WTC11 (cell line): Measurements from ENCODE around the gene DNAH7. TPM values are rescaled to one million over a fixed set of nuclear protein-coding genes. Genes with fewer than 3 reads are reported as not detected.

Experiments
- ATAC-seq: fragments of 200-7000 bp; cut with Tn5 transposase; 2 replicates; pipeline ENCODE4 v1.10.0; 2021; ENCODE audit warnings: mild to moderate bottlenecking, moderate library complexity
- CTCF ChIA-PET: fragments of 300-600 bp; sonication (Branson Sonifier 250); formaldehyde crosslinking; loops from one replicate; lab custom pipeline; 2021; ENCODE audit warnings: antibody characterized with exemption; lab: Charles Lee
- POLR2A ChIA-PET: fragments of 350-600 bp; sonication (Branson Sonifier 250); formaldehyde crosslinking; loops from one replicate; lab custom pipeline; 2021; ENCODE audit warnings: antibody characterized with exemption; lab: Charles Lee
- DNase-seq: peaks from one replicate; pipeline ENCODE4 v3.0.0; 2021; ENCODE audit warnings: low spot score
- H3K27ac Mint-ChIP-seq: 2 replicates; pipeline ENCODE4 v1.8.0; 2021; ENCODE audit warnings: mixed read lengths
- H3K27me3 Mint-ChIP-seq: 2 replicates; pipeline ENCODE4 v1.8.0; 2021; ENCODE audit warnings: low read depth, mild to moderate bottlenecking, moderate library complexity, mixed read lengths
- H3K36me3 Mint-ChIP-seq: 2 replicates; pipeline ENCODE4 v1.8.0; 2021; ENCODE audit warnings: mixed read lengths
- H3K4me1 Mint-ChIP-seq: 2 replicates; pipeline ENCODE4 v1.8.0; 2022; ENCODE audit warnings: mixed read lengths
- H3K4me3 Mint-ChIP-seq: 2 replicates; pipeline ENCODE4 v1.8.0; 2021; ENCODE audit warnings: mild to moderate bottlenecking, moderate library complexity, mixed read lengths
- H3K9me3 Mint-ChIP-seq: 2 replicates; pipeline ENCODE4 v1.8.0; 2021; ENCODE audit warnings: mixed read lengths
- ARID4B ChIP-seq: sonication (generic); formaldehyde crosslinking; IDR thresholded peaks from 2 replicates; pipeline ENCODE4 v1.8.0; 2023; ENCODE audit warnings: missing genetic modification reagents, mild to moderate bottlenecking, borderline replicate concordance
- ATF1 ChIP-seq: sonication (generic); formaldehyde crosslinking; IDR thresholded peaks from 2 replicates; pipeline ENCODE4 v1.8.1; 2023; ENCODE audit warnings: mild to moderate bottlenecking, moderate library complexity, missing genetic modification reagents
- CTCF ChIP-seq: fragments of 200-600 bp; IDR thresholded peaks from 2 replicates; pipeline ENCODE4 v1.8.0; 2022; ENCODE audit warnings: antibody characterized with exemption
- ESRRA ChIP-seq: sonication (generic); formaldehyde crosslinking; IDR thresholded peaks from 2 replicates; pipeline ENCODE4 v1.8.1; 2022; ENCODE audit warnings: mild to moderate bottlenecking, missing genetic modification reagents, borderline replicate concordance
- IRF2 ChIP-seq: sonication (generic); formaldehyde crosslinking; IDR thresholded peaks from 2 replicates; pipeline ENCODE4 v1.8.0; 2022; ENCODE audit warnings: low read depth, missing genetic modification reagents, borderline replicate concordance
- JUN ChIP-seq: sonication (generic); formaldehyde crosslinking; IDR thresholded peaks from 2 replicates; pipeline ENCODE4 v1.8.0; 2023; ENCODE audit warnings: mild to moderate bottlenecking, missing genetic modification reagents
- MYBL2 ChIP-seq: sonication (generic); formaldehyde crosslinking; IDR thresholded peaks from 2 replicates; pipeline ENCODE4 v1.8.1; 2023; ENCODE audit warnings: mild to moderate bottlenecking, moderate library complexity, missing genetic modification reagents
- NFATC4 ChIP-seq: fragments of 250-450 bp; sonication (Bioruptor Pico); IDR thresholded peaks from 2 replicates; pipeline ENCODE4 v1.9.0; 2021; ENCODE audit warnings: mild to moderate bottlenecking
- NR1H2 ChIP-seq: sonication (generic); formaldehyde crosslinking; IDR thresholded peaks from 2 replicates; pipeline ENCODE4 v1.9.0; 2021; ENCODE audit warnings: mild to moderate bottlenecking, moderate library complexity, missing genetic modification reagents
- PRRX2 ChIP-seq: fragments of 250-450 bp; sonication (Bioruptor Pico); IDR thresholded peaks from 2 replicates; pipeline ENCODE4 v1.8.0; 2021; ENCODE audit warnings: mild to moderate bottlenecking
- RORB ChIP-seq: fragments of 250-450 bp; sonication (Bioruptor Pico); IDR thresholded peaks from 2 replicates; pipeline ENCODE4 v1.9.0; 2021; ENCODE audit warnings: mild to moderate bottlenecking
- SMAD3 ChIP-seq: sonication (generic); formaldehyde crosslinking; IDR thresholded peaks from 2 replicates; pipeline ENCODE4 v1.8.0; 2022; ENCODE audit warnings: missing genetic modification reagents, mild to moderate bottlenecking, borderline replicate concordance
- ZMAT4 ChIP-seq: fragments of 250-450 bp; sonication (Bioruptor Pico); IDR thresholded peaks from 2 replicates; pipeline ENCODE4 v1.9.0; 2021; ENCODE audit warnings: mild to moderate bottlenecking
- ZNF281 ChIP-seq: sonication (generic); formaldehyde crosslinking; IDR thresholded peaks from 2 replicates; pipeline ENCODE4 v1.8.0; 2023; ENCODE audit warnings: mild to moderate bottlenecking, missing genetic modification reagents
- ZNF423 ChIP-seq: fragments of 250-450 bp; sonication (Bioruptor Pico); IDR thresholded peaks from 2 replicates; pipeline ENCODE4 v2.1.2; 2022; ENCODE audit warnings: mild to moderate bottlenecking, moderate library complexity
- ZNF512 ChIP-seq: sonication (generic); formaldehyde crosslinking; IDR thresholded peaks from 2 replicates; pipeline ENCODE4 v1.8.1; 2022; ENCODE audit warnings: missing genetic modification reagents, borderline replicate concordance
- ZNF671 ChIP-seq: fragments of 250-450 bp; sonication (Bioruptor Pico); IDR thresholded peaks from 2 replicates; pipeline ENCODE4 v1.8.0; 2021; ENCODE audit warnings: mild to moderate bottlenecking
- total RNA-seq: library from RNA; stranded (reverse); gene quantifications from 3 replicates; pipeline ENCODE4 v1.2.3, GENCODE V29; 2021

The DNAH7 gene
- total RNA-seq, 1 experiment from 2014 or later = 0.04 TPM

GRCh38 chr2:196067088-196067382 lies 1.6 kb downstream of the DNAH7 start:
- Mint-ChIP-seq H3K27me3 (peaks cover 8% of the 10 kb centered on the region; the same call in 1 of the 2 replicates), H3K9me3 (peaks cover 4% of the 10 kb centered on the region), H3K36me3 (0 out of 2 replicates have a peak, but pooled peaks cover 2% of the 10 kb centered on the region), H3K4me3 (no peak overlapping the region), H3K27ac (no peak overlapping the region), H3K4me1 (peaks cover 13% of the 10 kb centered on the region)
- DNase-seq (no peak), ATAC-seq (no peak)
- CTCF ChIA-PET = interaction anchor here (0.9 to 3.0 kb wide), 3 partner anchors 11 to 402 kb away, joined by 3 to 45 read pairs (median 4); no protein-coding TSS in a partner anchor
- TF ChIP-seq ATF1 (CRISPR knock-in tag) (no peak), ZNF671 (CRISPR knock-in tag) (no peak), ZNF512 (CRISPR knock-in tag) (no peak), RORB (no peak), ESRRA (CRISPR knock-in tag) (no peak), ZNF281 (CRISPR knock-in tag) (no peak), NR1H2 (no peak), ZNF423 (CRISPR knock-in tag) (no peak), IRF2 (no peak), JUN (CRISPR knock-in tag) (no peak), MYBL2 (CRISPR knock-in tag) (no peak), PRRX2 (CRISPR knock-in tag) (no peak), ARID4B (CRISPR knock-in tag) (no peak), NFATC4 (CRISPR knock-in tag) (no peak), SMAD3 (CRISPR knock-in tag) (no peak)
- POLR2A ChIA-PET = no interaction called here

GRCh38 chr2:196066291-196067087 lies 2.1 kb downstream of the DNAH7 start:
- peaks cover 8% of the 10 kb centered on the region; the same call in 1 of the 2 replicates for H3K27me3 Mint-ChIP-seq
- H3K4me3 Mint-ChIP-seq = no peak overlapping the region
- ChIA-PET CTCF (interaction anchor here (0.6 to 1.0 kb wide), 3 partner anchors 189 to 402 kb away, joined by 3 to 4 read pairs (median 3); no protein-coding TSS in a partner anchor), POLR2A (no interaction called here)
- ATAC-seq = no peak
- H3K27ac Mint-ChIP-seq = no peak overlapping the region
- H3K4me1 Mint-ChIP-seq = peaks cover 13% of the 10 kb centered on the region
- 0 out of 2 replicates have a peak, but pooled peaks cover 2% of the 10 kb centered on the region for H3K36me3 Mint-ChIP-seq
- TF ChIP-seq CTCF (peak; percentile 47), ZMAT4 (no peak)
- TF ChIP-seq, all 79 proteins: peak for 1
- no peak for DNase-seq
- H3K9me3 Mint-ChIP-seq = peaks cover 4% of the 10 kb centered on the region
